Hepatocyte (in vitro differentiated cells): ENCODE results near the gene WBP4. TPM values are rescaled to one million over a fixed set of nuclear protein-coding genes. Genes with fewer than 3 reads are reported as not detected.

ENCODE experiments used
- DNase-seq: peaks from one replicate; pipeline ENCODE4 v3.0.0-alpha.2; 2016; ENCODE audit warnings: low spot score
- H2AFZ ChIP-seq: fragments of 200-600 bp; sonication (generic); 2 replicates; pipeline ENCODE4 v1.6.0; 2016; ENCODE audit warnings: antibody characterized with exemption, mild to moderate bottlenecking
- H3K27ac ChIP-seq: fragments of 200-600 bp; sonication (generic); 2 replicates; pipeline ENCODE4 v1.5.1; 2016; ENCODE audit warnings: mild to moderate bottlenecking
- H3K27me3 ChIP-seq: fragments of 200-600 bp; sonication (generic); 2 replicates; pipeline ENCODE4 v1.6.1; 2016
- H3K36me3 ChIP-seq: fragments of 200-600 bp; sonication (generic); replicated peaks from 2 replicates; pipeline ENCODE4 v1.5.1; 2016; ENCODE audit warnings: low read depth; ENCODE audit not compliant: insufficient read depth
- H3K4me1 ChIP-seq: fragments of 200-600 bp; sonication (generic); 2 replicates; pipeline ENCODE4 v1.5.1; 2016; ENCODE audit warnings: mild to moderate bottlenecking, moderate library complexity; ENCODE audit not compliant: insufficient read depth
- H3K4me2 ChIP-seq: fragments of 200-600 bp; sonication (generic); 2 replicates; pipeline ENCODE4 v1.6.0; 2016
- H3K4me3 ChIP-seq: fragments of 200-600 bp; sonication (generic); 2 replicates; pipeline ENCODE4 v1.5.1; 2016; ENCODE audit warnings: mild to moderate bottlenecking
- H3K79me2 ChIP-seq: fragments of 200-600 bp; sonication (generic); 2 replicates; pipeline ENCODE4 v1.6.0; 2017; ENCODE audit warnings: mild to moderate bottlenecking
- H3K9me2 ChIP-seq: fragments of 200-600 bp; sonication (generic); replicated peaks from 2 replicates; pipeline ENCODE4 v1.6.0; 2017; ENCODE audit warnings: mild to moderate bottlenecking; ENCODE audit not compliant: insufficient read depth
- H3K9me3 ChIP-seq: fragments of 200-600 bp; sonication (generic); 2 replicates; pipeline ENCODE4 v1.5.1; 2016; ENCODE audit warnings: low read depth, mild to moderate bottlenecking
- H4K20me1 ChIP-seq: fragments of 200-600 bp; sonication (generic); 2 replicates; pipeline ENCODE4 v1.6.0; 2016; ENCODE audit warnings: mild to moderate bottlenecking; ENCODE audit not compliant: insufficient read depth, poor library complexity, severe bottlenecking
- CTCF ChIP-seq: fragments of 200-600 bp; sonication (generic); IDR thresholded peaks from 2 replicates; pipeline ENCODE4 v1.5.1; 2016; ENCODE audit warnings: antibody characterized with exemption, mild to moderate bottlenecking; ENCODE audit not compliant: poor library complexity
- EZH2 ChIP-seq: fragments of 200-600 bp; sonication (generic); IDR thresholded peaks from 2 replicates; pipeline ENCODE4 v1.6.1; 2016; ENCODE audit warnings: antibody characterized with exemption, mild to moderate bottlenecking, borderline replicate concordance
- EZH2phosphoT487 ChIP-seq: fragments of 200-600 bp; sonication (generic); IDR thresholded peaks from one replicate; pipeline ENCODE4 v1.6.1; 2018; ENCODE audit warnings: antibody characterized with exemption, mild to moderate bottlenecking, low read depth, moderate library complexity; ENCODE audit not compliant: unreplicated experiment, severe bottlenecking
- WGBS: methylation state at CpG from one replicate; pipeline ENCODE4 v1.1.6; 2016; ENCODE audit warnings: low lambda C conversion rate; ENCODE audit errors: missing lambda C conversion rate; 5-methylcytosine and 5-hydroxymethylcytosine counted together
- polyA plus RNA-seq: library from polyadenylated mRNA; unstranded; fragments of >200 nt; fragmentation: Nextera tagmentation; extraction: Ambion mirVana; gene quantifications from 2 replicates; pipeline ENCODE4 v1.2.1, GENCODE V29; 2016
- total RNA-seq: library from RNA; depleted of rRNA; stranded (reverse); fragments of >200 nt; gene quantifications from 2 replicates; pipeline ENCODE4 v1.2.3, GENCODE V29; 2014

Gene WBP4
- total and polyA plus RNA-seq, 2 experiments from 2014 or later = 6.1 to 8.4 TPM

- Histone ChIP-seq H2AFZ (no peak overlapping the region), H3K79me2 (peaks cover 98% of the 10 kb centered on the region), H4K20me1 (peaks cover 42% of the 10 kb centered on the region), H3K27ac (no peak overlapping the region), H3K36me3 (no peaks in the 10 kb centered on the region), H3K9me3 (no peaks in the 10 kb centered on the region), H3K27me3 (no peaks in the 10 kb centered on the region), H3K4me2 (no peak overlapping the region), H3K9me2 (no peaks in the 10 kb centered on the region), H3K4me1 (peaks cover 16% of the 10 kb centered on the region), H3K4me3 (no peak overlapping the region)
- 94% methylated on average over 4 of the region's 4 CpGs for WGBS
- DNase-seq = no peak
- TF ChIP-seq CTCF = no peak
- no peak for TF ChIP-seq EZH2phosphoT487
- TF ChIP-seq EZH2 = no peak
Observed at GRCh38 chr13:41049480-41050440, 11.5 kb upstream of the WBP4 start.

DNA sequence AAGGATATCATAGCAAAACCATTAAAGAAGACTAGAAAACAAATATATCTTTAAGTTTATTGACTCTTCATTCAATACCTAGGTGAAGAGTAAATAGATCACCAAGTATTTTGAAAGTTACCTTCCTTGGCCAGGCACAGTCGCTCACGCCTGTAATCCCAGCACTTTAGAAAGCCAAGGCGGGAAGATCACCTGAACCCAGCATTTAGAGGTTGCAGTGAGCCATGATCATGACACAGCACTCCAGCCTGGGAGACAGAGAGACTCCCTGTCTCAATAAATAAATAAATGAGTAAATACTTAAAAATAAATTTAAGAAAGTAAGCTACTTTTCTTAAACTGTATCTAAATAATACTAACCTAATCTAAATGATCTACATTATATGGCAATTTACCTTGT is 8.9 kb upstream of the WBP4 start:
- Histone ChIP-seq H3K36me3 (no peaks in the 10 kb centered on the region), H3K27ac (peak overlapping the region; percentile 27), H3K9me3 (no peaks in the 10 kb centered on the region), H4K20me1 (peaks cover 67% of the 10 kb centered on the region), H3K27me3 (no peaks in the 10 kb centered on the region), H3K9me2 (no peaks in the 10 kb centered on the region), H2AFZ (no peak overlapping the region), H3K4me1 (peaks cover 31% of the 10 kb centered on the region), H3K4me2 (no peak overlapping the region), H3K4me3 (no peak overlapping the region), H3K79me2 (peaks cover 99% of the 10 kb centered on the region)
- no peak for DNase-seq
- no peak for TF ChIP-seq EZH2
- no peak for TF ChIP-seq EZH2phosphoT487
- no peak for TF ChIP-seq CTCF
- WGBS = 83% methylated on average over 3 of the region's 3 CpGs

DNA sequence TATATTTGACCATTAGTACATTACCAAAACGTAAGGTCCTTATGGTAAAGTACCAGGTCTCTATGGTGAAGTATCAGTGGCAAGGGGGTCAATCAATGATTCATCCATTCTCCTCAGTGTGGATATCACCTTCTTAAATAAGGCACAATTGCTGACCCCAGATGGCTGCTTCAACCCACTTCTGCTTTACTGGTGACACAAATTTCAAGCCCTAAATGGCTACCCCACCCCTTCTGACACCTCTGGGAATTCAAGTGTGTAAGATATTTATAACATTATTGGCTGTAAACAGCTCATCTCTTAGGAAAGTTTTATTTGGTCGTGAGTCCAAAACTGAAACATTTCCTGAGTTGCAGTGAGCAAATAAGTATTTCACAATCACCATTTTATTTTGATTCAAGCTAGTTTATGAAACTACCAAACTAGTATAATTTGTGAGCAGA is 7.9 kb upstream of the WBP4 start:
- 84% methylated on average over 2 of the region's 2 CpGs for WGBS
- Histone ChIP-seq H3K9me2 (no peaks in the 10 kb centered on the region), H3K79me2 (peaks cover 100% of the 10 kb centered on the region), H3K27ac (peak overlapping the region; percentile 30), H3K4me3 (no peak overlapping the region), H3K27me3 (no peaks in the 10 kb centered on the region), H3K9me3 (no peaks in the 10 kb centered on the region), H3K4me1 (peaks cover 34% of the 10 kb centered on the region), H4K20me1 (peaks cover 75% of the 10 kb centered on the region), H2AFZ (no peak overlapping the region), H3K4me2 (peak overlapping the region; percentile 60), H3K36me3 (no peaks in the 10 kb centered on the region)
- TF ChIP-seq CTCF (no peak), EZH2phosphoT487 (no peak), EZH2 (no peak)
- no peak for DNase-seq
